ENCODE data around the gene TBX6.
"Not testable (repeated sequence)": the region's sequence is repeated elsewhere in the genome, so short reads cannot be mapped to it uniquely, and the experiment has no call there.

The TBX6 gene

GRCh38 chr16:30091474-30092372 is at the start of gene TBX6:
TSS of gene TBX6 (minus strand) at chr16:30091924. CDS start at chr16:30091193, 731 bp downstream.
- peak; percentile 97 for DNase-seq

- no peak for DNase-seq
These were observed 48.1 kb upstream of the TBX6 start for GRCh38 chr16:30139583-30140481.

- DNase-seq: no peak
These were observed 46.2 kb upstream of the TBX6 start for GRCh38 chr16:30137897-30138296.

- DNase-seq: no peak
These were observed 45.4 kb upstream of the TBX6 start for GRCh38 chr16:30136971-30137605.

GRCh38 chr16:30132591-30132990 is 40.9 kb upstream of the TBX6 start:
- DNase-seq: no peak

- peak; percentile 43 for DNase-seq
These were observed 40.2 kb upstream of the TBX6 start for GRCh38 chr16:30131869-30132475.

GRCh38 chr16:30127993-30128392 is 36.3 kb upstream of the TBX6 start:
- DNase-seq: no peak

GRCh38 chr16:30125690-30126089 is 34.0 kb upstream of the TBX6 start:
- DNase-seq: not testable (repeated sequence)

- DNase-seq: no peak
These were observed 33.3 kb upstream of the TBX6 start for GRCh38 chr16:30124985-30125379.

GRCh38 chr16:30122604-30123160 is 31.0 kb upstream of the TBX6 start:
- DNase-seq: no peak

GRCh38 chr16:30121741-30122571 is 30.2 kb upstream of the TBX6 start:
- no peak for DNase-seq

GRCh38 chr16:30120340-30121105 is 28.8 kb upstream of the TBX6 start:
- no peak for DNase-seq

- no peak for DNase-seq
These were observed 27.7 kb upstream of the TBX6 start for GRCh38 chr16:30119428-30119827.

GRCh38 chr16:30117768-30118167 is 26.0 kb upstream of the TBX6 start:
- DNase-seq: no peak

GRCh38 chr16:30116291-30117207 is 24.8 kb upstream of the TBX6 start:
- DNase-seq: no peak

- no peak for DNase-seq
These were observed 23.5 kb upstream of the TBX6 start for GRCh38 chr16:30115238-30115637.

GRCh38 chr16:30114833-30115232 is 23.1 kb upstream of the TBX6 start:
- not testable (repeated sequence) for DNase-seq

- no peak for DNase-seq
These were observed 22.7 kb upstream of the TBX6 start for GRCh38 chr16:30114411-30114810.

- DNase-seq: no peak
These were observed 22.1 kb upstream of the TBX6 start for GRCh38 chr16:30113711-30114333.

All from eye (tissue), 1 donor.